Activated naive CD4-positive, alpha-beta T cell treated with anti-CD3 and anti-CD28 coated beads for 36 hours (primary cell): ENCODE results near the gene PTPRQ. TPM values are rescaled to one million over a fixed set of nuclear protein-coding genes. Genes with fewer than 3 reads are reported as not detected.

Experiments
- CTCF ChIA-PET: fragments of 350-600 bp; sonication (Branson Sonifier 250); formaldehyde crosslinking; loops from one replicate; lab custom pipeline; 2021; ENCODE audit warnings: antibody characterized with exemption; lab: Charles Lee
- DNase-seq: peaks from one replicate; pipeline ENCODE4 v3.0.0-alpha.2; 2020
- H3K27ac Mint-ChIP-seq: one replicate; pipeline ENCODE4 v1.8.0; 2021; ENCODE audit warnings: mild to moderate bottlenecking, mixed read lengths
- H3K27me3 Mint-ChIP-seq: one replicate; pipeline ENCODE4 v1.8.0; 2021; ENCODE audit warnings: low read depth, mixed read lengths
- H3K36me3 Mint-ChIP-seq: one replicate; pipeline ENCODE4 v1.8.0; 2021; ENCODE audit warnings: low read depth, mixed read lengths
- H3K4me1 Mint-ChIP-seq: one replicate; pipeline ENCODE4 v1.8.0; 2021; ENCODE audit warnings: low read depth, mixed read lengths
- H3K4me3 Mint-ChIP-seq: one replicate; pipeline ENCODE4 v1.8.0; 2021; ENCODE audit warnings: mild to moderate bottlenecking, moderate library complexity, mixed read lengths
- H3K9me3 Mint-ChIP-seq: one replicate; pipeline ENCODE4 v1.8.0; 2021; ENCODE audit warnings: mixed read lengths
- intact Hi-C: fragments of 100-400 bp; cut with micrococcal nuclease; formaldehyde crosslinking; loops from one replicate; pipeline ENCODE4 v1.15.1; 2023
- total RNA-seq, 2 experiments: library from RNA; stranded (reverse); gene quantifications; one replicate each; pipeline ENCODE4 v1.2.3, GENCODE V29; 2021

The PTPRQ gene
- total RNA-seq, 2 experiments from 2014 or later, result not detected

GRCh38 chr12:80704420-80704819 is 260.4 kb downstream of the PTPRQ start:
- intact Hi-C loops, result no loop called here
- no peak overlapping the region for H3K27ac Mint-ChIP-seq
- H3K36me3 Mint-ChIP-seq, result peaks cover 2% of the 10 kb centered on the region
- no peak for DNase-seq
- H3K27me3 Mint-ChIP-seq, result peaks cover 32% of the 10 kb centered on the region
- H3K9me3 Mint-ChIP-seq, result peaks cover 3% of the 10 kb centered on the region
- CTCF ChIA-PET, result no interaction called here
- H3K4me1 Mint-ChIP-seq, result no peaks in the 10 kb centered on the region
- H3K4me3 Mint-ChIP-seq, result no peak overlapping the region

DNA sequence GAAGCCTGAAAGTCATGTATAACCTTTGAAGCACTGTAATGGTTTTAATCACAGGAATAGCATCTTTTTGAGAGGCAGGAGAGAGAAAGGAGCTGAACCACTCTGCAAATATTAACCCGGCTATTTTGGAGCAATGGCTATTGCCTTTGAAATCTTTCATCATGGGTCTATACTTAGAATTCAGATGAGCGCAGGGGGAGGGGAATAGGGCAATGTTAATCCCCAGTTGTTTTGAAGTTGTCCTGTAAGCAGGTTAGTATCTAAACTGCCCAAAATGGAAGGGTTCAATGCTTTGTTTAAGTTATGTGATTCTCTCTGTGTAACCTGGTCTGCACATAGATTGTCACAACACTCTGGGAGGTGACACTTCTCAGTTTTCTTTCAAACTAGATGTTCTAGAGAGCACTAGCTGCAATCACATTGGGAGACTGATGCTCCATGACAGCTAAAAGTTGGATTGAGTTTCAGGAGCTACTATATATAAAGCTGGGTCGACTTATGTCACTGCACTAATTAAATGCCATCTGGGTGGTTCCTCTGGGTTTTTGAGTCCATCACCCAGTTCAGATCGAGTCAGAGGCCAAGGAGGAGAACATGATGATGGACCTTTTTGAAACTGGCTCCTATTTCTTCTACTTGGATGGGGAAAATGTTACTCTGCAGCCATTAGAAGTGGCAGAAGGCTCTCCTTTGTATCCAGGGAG is 263.2 kb downstream of the PTPRQ start, which contains the start of gene MYF6:
Gene MYF6, plus strand, starts transcription at position 509 of the 704 bp plus-strand sequence. Its CDS starts 86 bp downstream, at position 595.
- CTCF ChIA-PET, result no interaction called here
- Mint-ChIP-seq H3K4me3 (no peak within 1 kb of the TSS), H3K36me3 (peaks cover 2% of the 10 kb centered on the region), H3K27me3 (peaks cover 45% of the 10 kb centered on the region), H3K4me1 (no peaks in the 10 kb centered on the region), H3K9me3 (peaks cover 3% of the 10 kb centered on the region), H3K27ac (no peak within 1 kb of the TSS)
- intact Hi-C loops, result no loop called here
- no peak for DNase-seq

DNA sequence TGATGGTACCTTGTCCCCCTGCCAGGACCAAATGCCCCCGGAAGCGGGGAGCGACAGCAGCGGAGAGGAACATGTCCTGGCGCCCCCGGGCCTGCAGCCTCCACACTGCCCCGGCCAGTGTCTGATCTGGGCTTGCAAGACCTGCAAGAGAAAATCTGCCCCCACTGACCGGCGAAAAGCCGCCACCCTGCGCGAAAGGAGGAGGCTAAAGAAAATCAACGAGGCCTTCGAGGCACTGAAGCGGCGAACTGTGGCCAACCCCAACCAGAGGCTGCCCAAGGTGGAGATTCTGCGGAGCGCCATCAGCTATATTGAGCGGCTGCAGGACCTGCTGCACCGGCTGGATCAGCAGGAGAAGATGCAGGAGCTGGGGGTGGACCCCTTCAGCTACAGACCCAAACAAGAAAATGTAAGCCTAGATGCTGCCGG is 263.8 kb downstream of the PTPRQ start:
- Mint-ChIP-seq H3K9me3 (peaks cover 3% of the 10 kb centered on the region), H3K27ac (no peak overlapping the region), H3K4me3 (no peak overlapping the region), H3K36me3 (peaks cover 2% of the 10 kb centered on the region), H3K4me1 (no peaks in the 10 kb centered on the region), H3K27me3 (peaks cover 45% of the 10 kb centered on the region)
- DNase-seq, result no peak
- intact Hi-C loops, result no loop called here
- CTCF ChIA-PET, result no interaction called here

GRCh38 chr12:80708259-80708974 is 264.4 kb downstream of the PTPRQ start:
- H3K27ac Mint-ChIP-seq, result no peak overlapping the region
- CTCF ChIA-PET, result no interaction called here
- H3K4me3 Mint-ChIP-seq, result no peak overlapping the region
- peaks cover 44% of the 10 kb centered on the region for H3K27me3 Mint-ChIP-seq
- peaks cover 2% of the 10 kb centered on the region for H3K36me3 Mint-ChIP-seq
- intact Hi-C loops, result no loop called here
- no peak for DNase-seq
- H3K4me1 Mint-ChIP-seq, result no peaks in the 10 kb centered on the region
- no peaks in the 10 kb centered on the region for H3K9me3 Mint-ChIP-seq

GRCh38 chr12:80708975-80709328 is 264.9 kb downstream of the PTPRQ start:
- Mint-ChIP-seq H3K4me3 (no peak overlapping the region), H3K4me1 (no peaks in the 10 kb centered on the region), H3K9me3 (no peaks in the 10 kb centered on the region), H3K27ac (no peak overlapping the region), H3K27me3 (peaks cover 48% of the 10 kb centered on the region), H3K36me3 (peaks cover 2% of the 10 kb centered on the region)
- DNase-seq, result no peak
- CTCF ChIA-PET, result no interaction called here
- intact Hi-C loops, result no loop called here

- CTCF ChIA-PET, result no interaction called here
- Mint-ChIP-seq H3K27me3 (peaks cover 59% of the 10 kb centered on the region), H3K4me1 (no peaks in the 10 kb centered on the region), H3K9me3 (no peaks in the 10 kb centered on the region), H3K27ac (no peak overlapping the region), H3K4me3 (no peak overlapping the region), H3K36me3 (peaks cover 2% of the 10 kb centered on the region)
- no peak for DNase-seq
- intact Hi-C loops, result loop anchor here (1.0 kb wide), 1 partner anchor 237 kb away; no protein-coding TSS in a partner anchor
Measured at GRCh38 chr12:80709811-80710726, 266.0 kb downstream of the PTPRQ start.

DNA sequence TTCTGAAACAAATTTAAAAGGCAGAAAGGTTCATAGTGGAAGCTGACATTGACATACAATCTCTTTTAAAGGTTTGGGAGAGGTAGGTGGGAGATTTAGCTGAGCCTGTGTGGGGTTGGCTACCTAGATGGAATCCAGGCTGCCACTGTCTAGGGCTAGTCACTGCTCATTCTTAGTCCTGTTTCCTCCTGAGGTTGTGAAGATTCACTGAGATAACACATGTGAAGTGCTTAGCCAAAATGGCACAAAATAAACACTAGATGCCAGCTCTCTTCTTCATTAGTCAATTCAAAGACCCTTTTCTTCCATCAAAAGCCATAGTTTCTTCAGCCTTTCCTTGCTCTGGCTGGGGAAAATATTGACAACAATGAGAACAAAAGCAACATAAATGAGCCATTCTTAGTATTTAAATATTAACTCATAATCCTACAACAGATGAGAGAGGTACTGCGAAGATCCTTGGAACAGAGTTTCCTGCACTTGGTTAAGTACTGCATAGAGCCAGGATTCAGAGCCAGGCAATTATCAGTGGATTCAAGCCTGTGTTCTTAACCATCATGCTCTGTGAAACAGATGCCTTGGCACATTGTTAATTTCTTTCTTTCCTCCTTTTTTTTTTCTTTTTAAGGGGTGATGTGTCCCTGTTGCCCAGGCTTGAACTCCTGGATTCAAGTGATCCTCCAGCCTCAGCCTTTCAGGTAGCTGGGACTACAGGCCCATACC is 266.9 kb downstream of the PTPRQ start:
- Mint-ChIP-seq H3K4me1 (no peaks in the 10 kb centered on the region), H3K4me3 (no peak overlapping the region), H3K36me3 (peaks cover 2% of the 10 kb centered on the region), H3K27me3 (peaks cover 60% of the 10 kb centered on the region), H3K27ac (no peak overlapping the region), H3K9me3 (no peaks in the 10 kb centered on the region)
- CTCF ChIA-PET, result no interaction called here
- no peak for DNase-seq
- intact Hi-C loops, result loop anchor here (1.0 kb wide), 1 partner anchor 238 kb away; no protein-coding TSS in a partner anchor

DNA sequence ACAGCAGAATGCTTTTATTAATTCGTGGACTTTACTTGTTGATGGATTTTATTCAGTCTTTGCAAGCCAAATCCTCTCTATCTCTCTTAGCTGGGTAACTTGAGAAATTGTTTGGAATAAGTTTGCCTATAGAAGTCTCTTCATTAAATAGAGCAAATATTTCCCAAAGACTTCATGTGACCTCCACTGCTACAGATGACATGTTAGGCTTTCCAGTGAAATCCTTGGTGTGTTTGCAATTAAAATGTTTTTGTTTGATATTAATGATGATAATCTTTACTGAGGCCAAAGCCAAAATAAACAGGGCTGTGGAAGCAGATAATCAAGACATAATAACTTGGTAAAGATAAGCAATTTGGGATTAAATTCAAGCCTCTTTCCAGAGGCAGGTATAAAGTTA is 267.8 kb downstream of the PTPRQ start:
- intact Hi-C loops, result no loop called here
- no peaks in the 10 kb centered on the region for H3K4me1 Mint-ChIP-seq
- H3K27ac Mint-ChIP-seq, result no peak overlapping the region
- no peak overlapping the region for H3K4me3 Mint-ChIP-seq
- peaks cover 2% of the 10 kb centered on the region for H3K36me3 Mint-ChIP-seq
- DNase-seq, result no peak
- no peaks in the 10 kb centered on the region for H3K9me3 Mint-ChIP-seq
- peaks cover 56% of the 10 kb centered on the region for H3K27me3 Mint-ChIP-seq
- CTCF ChIA-PET, result no interaction called here

GRCh38 chr12:80712866-80713265 is 268.8 kb downstream of the PTPRQ start:
- H3K4me3 Mint-ChIP-seq, result no peak overlapping the region
- H3K4me1 Mint-ChIP-seq, result no peaks in the 10 kb centered on the region
- DNase-seq, result no peak
- peaks cover 49% of the 10 kb centered on the region for H3K27me3 Mint-ChIP-seq
- no peak overlapping the region for H3K27ac Mint-ChIP-seq
- intact Hi-C loops, result no loop called here
- no peaks in the 10 kb centered on the region for H3K9me3 Mint-ChIP-seq
- no peaks in the 10 kb centered on the region for H3K36me3 Mint-ChIP-seq
- CTCF ChIA-PET, result interaction anchor here (0.6 kb wide), 1 partner anchor 14 kb away, joined by 3 read pairs; no protein-coding TSS in a partner anchor

- DNase-seq, result no peak
- H3K9me3 Mint-ChIP-seq, result no peaks in the 10 kb centered on the region
- H3K27me3 Mint-ChIP-seq, result peaks cover 50% of the 10 kb centered on the region
- intact Hi-C loops, result no loop called here
- H3K4me3 Mint-ChIP-seq, result no peak overlapping the region
- CTCF ChIA-PET, result no interaction called here
- no peak overlapping the region for H3K27ac Mint-ChIP-seq
- H3K4me1 Mint-ChIP-seq, result no peaks in the 10 kb centered on the region
- H3K36me3 Mint-ChIP-seq, result no peaks in the 10 kb centered on the region
Measured at GRCh38 chr12:80713419-80713818, 269.4 kb downstream of the PTPRQ start.

DNA sequence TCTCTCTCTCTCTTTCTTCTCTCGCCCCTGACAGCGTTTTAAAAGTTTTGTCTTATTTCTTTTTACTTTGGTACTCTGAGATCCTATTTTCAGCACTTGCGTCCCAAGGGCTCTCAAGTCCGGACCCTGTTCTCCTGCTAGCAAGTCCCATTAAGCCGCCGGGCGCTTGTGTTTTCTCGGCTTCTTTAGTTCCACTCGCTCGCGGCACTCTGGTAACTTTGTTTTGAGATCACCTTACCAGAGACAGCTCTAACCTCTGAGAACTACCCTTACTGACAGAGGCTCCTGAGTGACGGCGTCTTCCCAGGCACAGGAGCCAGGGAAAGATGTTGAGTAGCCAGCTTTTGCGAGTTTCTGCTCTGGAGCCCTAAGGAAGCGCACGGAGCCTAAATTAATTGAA is 270.0 kb downstream of the PTPRQ start:
- Mint-ChIP-seq H3K27ac (no peak overlapping the region), H3K9me3 (no peaks in the 10 kb centered on the region), H3K27me3 (peaks cover 44% of the 10 kb centered on the region), H3K36me3 (no peaks in the 10 kb centered on the region), H3K4me3 (no peak overlapping the region), H3K4me1 (no peaks in the 10 kb centered on the region)
- CTCF ChIA-PET, result no interaction called here
- intact Hi-C loops, result no loop called here
- DNase-seq, result no peak

DNA sequence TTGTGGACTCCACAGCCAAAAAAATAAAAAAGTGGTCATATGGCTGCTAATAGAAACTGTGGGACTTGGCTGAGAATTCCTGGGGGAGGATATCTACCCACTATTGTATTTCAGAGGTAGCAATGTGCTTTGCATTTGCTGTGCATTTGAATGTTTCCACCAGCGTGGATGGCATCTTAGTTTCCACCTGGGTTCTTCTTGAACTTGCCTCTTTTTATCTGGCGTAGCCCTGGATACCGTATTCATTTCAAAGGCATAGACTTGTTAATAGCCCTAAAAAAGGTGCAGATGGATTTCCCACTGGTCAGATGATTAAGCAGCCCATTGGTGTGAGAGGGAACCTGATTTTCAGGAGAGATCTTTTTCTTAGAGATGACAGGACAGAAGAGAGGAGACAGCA is 270.8 kb downstream of the PTPRQ start:
- Mint-ChIP-seq H3K36me3 (no peaks in the 10 kb centered on the region), H3K4me3 (no peak overlapping the region), H3K27ac (no peak overlapping the region), H3K9me3 (no peaks in the 10 kb centered on the region), H3K4me1 (no peaks in the 10 kb centered on the region), H3K27me3 (peaks cover 36% of the 10 kb centered on the region)
- DNase-seq, result no peak
- intact Hi-C loops, result no loop called here
- CTCF ChIA-PET, result no interaction called here
